GM21529 (cell line): ENCODE data around the gene PPP1R7.

Experiments
- ATAC-seq: cut with Tn5 transposase; IDR thresholded peaks from one replicate; pipeline ENCODE4 v1.9.1; 2021; ENCODE audit not compliant: unreplicated experiment

PPP1R7 gene

DNA sequence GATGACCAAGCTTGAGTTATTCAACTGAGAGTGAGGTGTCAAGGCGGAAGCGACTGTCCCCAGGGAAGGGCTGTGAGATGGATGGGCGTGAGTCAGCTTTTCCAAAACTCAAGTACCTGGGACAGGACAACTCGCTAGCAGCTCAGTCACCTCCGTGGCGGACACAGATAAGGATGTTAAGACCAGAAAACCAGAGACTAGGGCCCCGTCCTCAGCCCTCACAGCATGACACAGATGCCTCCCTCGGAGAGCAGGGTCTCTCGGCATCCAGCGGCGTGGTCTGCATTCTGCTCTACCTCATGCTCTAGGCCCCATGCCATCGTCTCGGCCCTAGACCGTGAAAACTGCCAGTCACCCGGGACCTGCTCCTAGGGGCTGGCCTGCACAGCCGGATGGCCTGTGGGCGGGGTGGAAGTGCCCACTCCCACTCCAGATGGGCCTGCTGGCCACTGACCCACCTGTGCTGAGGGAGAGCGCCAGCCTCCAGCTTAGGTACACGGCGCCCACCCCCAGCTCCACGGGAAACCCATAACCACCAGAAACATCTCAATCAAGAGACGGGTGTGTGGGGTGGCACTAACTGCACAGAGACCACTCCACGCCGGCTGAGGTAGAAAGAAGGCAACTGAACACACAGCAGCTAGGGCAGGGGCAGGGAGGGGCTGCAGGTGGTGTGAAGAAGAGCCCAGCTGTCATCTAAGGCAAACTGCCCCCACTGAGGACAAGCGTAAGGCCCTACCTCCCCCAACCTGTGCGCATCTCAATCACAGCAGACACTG is 78.0 kb downstream of the PPP1R7 start:
- ATAC-seq, result no peak

GRCh38 chr2:241228860-241229516 is 78.7 kb downstream of the PPP1R7 start:
- ATAC-seq, result no peak

DNA sequence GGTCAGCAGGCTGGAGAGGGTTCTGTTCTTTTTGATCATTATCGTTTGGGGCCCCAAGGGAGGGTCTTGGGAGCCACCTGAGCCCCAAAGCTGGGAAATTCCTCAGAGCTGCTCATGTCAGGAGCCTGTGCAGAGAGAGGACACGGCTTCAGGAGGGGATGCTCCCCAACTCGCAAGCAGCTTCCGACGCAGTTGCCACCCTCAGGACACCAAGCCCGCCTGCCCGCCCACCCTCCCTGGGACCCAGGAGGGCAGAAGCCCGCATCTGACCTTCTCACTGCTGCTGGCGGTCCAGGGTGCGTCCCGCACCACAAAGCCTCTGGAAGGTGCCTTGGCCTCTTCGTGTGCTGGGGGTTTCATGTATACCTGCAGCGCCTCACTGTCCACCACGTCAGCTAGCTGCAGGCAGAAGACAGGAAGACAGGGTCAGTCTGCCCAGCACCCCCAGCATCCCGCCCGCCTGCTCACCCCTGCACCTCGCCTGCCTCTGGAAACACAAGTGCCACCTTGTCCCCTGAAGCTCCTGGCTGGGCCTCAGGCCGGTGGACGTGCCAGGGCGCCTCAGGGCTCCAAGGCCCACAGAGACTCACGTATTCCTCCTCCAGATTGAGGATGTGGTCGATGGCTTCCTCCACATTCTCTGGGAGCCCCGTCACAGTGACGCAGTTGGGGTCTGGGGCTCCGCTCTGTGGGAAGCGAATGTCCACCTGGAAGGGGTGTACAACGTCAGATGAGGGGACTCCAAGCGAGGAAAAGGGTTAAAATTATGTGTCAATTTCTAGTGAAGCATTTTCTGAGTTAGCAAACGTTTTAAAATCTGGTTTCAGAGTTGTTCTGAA is 79.5 kb downstream of the PPP1R7 start:
- no peak for ATAC-seq

- ATAC-seq, result no peak
Observed at GRCh38 chr2:241230435-241230834, 80.2 kb downstream of the PPP1R7 start.

DNA sequence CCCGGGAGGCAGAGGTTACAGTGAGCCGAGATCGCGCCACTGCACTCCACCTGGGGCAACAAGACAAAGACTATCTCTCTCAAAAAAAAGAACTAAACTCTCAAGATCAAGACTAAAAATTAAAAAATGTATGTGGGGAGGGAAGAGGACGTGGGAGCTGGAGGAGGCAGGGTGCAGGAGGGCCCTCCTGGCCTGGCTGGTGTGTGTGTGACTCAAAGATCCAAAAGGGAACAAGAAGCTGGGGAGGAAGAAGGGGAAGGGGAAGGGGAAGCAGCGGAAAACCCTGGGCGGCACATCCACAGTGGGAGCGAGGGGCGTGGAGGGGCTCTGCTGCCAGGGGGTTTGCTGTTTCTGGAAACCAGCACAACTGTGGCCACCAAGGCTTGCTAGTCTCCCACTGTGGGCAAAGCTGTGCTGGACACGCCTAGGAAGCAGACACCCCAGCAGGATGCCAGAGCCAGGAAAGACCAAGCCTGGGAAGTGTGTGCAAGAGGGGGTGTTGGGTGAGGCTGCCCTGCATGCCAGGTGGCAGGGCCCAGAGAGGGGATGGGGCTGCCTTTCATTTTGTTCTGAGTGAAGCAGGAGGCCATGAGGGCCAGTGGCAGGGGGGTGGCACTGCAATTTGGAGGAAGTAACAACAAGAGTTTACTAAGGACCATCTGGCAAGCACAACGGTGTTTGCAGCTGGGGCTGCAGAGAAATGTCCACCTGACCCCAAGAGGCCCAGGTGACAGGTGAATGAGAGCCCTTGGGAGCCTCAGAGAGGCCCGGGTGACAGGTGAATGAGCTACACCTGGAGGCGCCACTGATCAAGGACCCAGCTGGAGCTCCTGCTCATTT is 82.7 kb downstream of the PPP1R7 start:
- no peak for ATAC-seq
